Loucy (cell line): ENCODE data around the gene EVC.

Experiments
- H2AFZ ChIP-seq: fragments of 200-600 bp; sonication (generic); 2 replicates; pipeline ENCODE4 v1.6.0; 2016; ENCODE audit warnings: antibody characterized with exemption, mild to moderate bottlenecking, low read length, moderate library complexity
- H3F3A ChIP-seq: fragments of 200-600 bp; 2 replicates; pipeline ENCODE4 v1.6.0; 2016; ENCODE audit warnings: antibody characterized with exemption, low read depth, mild to moderate bottlenecking
- H3K27me3 ChIP-seq: fragments of 200-600 bp; sonication (generic); 2 replicates; pipeline ENCODE4 v1.6.1; 2014; ENCODE audit warnings: low read length, mild to moderate bottlenecking; ENCODE audit not compliant: insufficient read depth, poor library complexity, severe bottlenecking
- H3K36me3 ChIP-seq: fragments of 200-600 bp; sonication (generic); 2 replicates; pipeline ENCODE4 v1.6.1; 2016; ENCODE audit warnings: low read length; ENCODE audit not compliant: insufficient read depth
- H3K4me1 ChIP-seq: fragments of 200-600 bp; sonication (generic); 2 replicates; pipeline ENCODE4 v1.5.1; 2014; ENCODE audit warnings: low read length, mild to moderate bottlenecking; ENCODE audit not compliant: insufficient read depth, poor library complexity, severe bottlenecking
- H3K4me2 ChIP-seq: fragments of 200-600 bp; sonication (generic); 2 replicates; pipeline ENCODE4 v1.6.0; 2014; ENCODE audit warnings: antibody characterized with exemption, low read length, low read depth, mild to moderate bottlenecking; ENCODE audit not compliant: poor library complexity, severe bottlenecking
- H3K4me3 ChIP-seq: fragments of 200-600 bp; sonication (generic); 2 replicates; pipeline ENCODE4 v1.5.1; 2014; ENCODE audit warnings: low read length, mild to moderate bottlenecking, mixed read lengths; ENCODE audit not compliant: poor library complexity, severe bottlenecking
- H3K79me2 ChIP-seq: fragments of 200-600 bp; sonication (generic); 2 replicates; pipeline ENCODE4 v1.6.1; 2014; ENCODE audit warnings: low read length; ENCODE audit not compliant: insufficient read depth
- H3K9ac ChIP-seq: fragments of 200-600 bp; sonication (generic); 2 replicates; pipeline ENCODE4 v1.6.0; 2014; ENCODE audit warnings: mild to moderate bottlenecking, low read depth, low read length, moderate library complexity; ENCODE audit not compliant: poor library complexity, severe bottlenecking
- H3K9me2 ChIP-seq: fragments of 200-600 bp; sonication (generic); replicated peaks from 2 replicates; pipeline ENCODE4 v1.6.1; 2016; ENCODE audit warnings: low read depth, low read length, mixed read lengths
- H3K9me3 ChIP-seq: fragments of 200-600 bp; sonication (generic); 2 replicates; pipeline ENCODE4 v1.6.1; 2014; ENCODE audit warnings: mild to moderate bottlenecking, antibody characterized with exemption, low read length, low read depth; ENCODE audit not compliant: insufficient read depth
- H4K20me1 ChIP-seq: fragments of 200-600 bp; sonication (generic); 2 replicates; pipeline ENCODE4 v1.6.0; 2014; ENCODE audit warnings: antibody characterized with exemption, low read length, mild to moderate bottlenecking; ENCODE audit not compliant: insufficient read depth, poor library complexity, severe bottlenecking
- EZH2phosphoT487 ChIP-seq: fragments of 200-600 bp; IDR thresholded peaks from 2 replicates; pipeline ENCODE4 v1.6.1; 2018; ENCODE audit warnings: antibody characterized with exemption, mild to moderate bottlenecking, moderate library complexity, borderline replicate concordance
- TF ChIP-seq, protein P1 (sequence below): fragments of 200-600 bp; sonication (generic); conservative IDR thresholded peaks from 2 replicates; pipeline ENCODE4 v1.5.1; 2014; ENCODE audit warnings: mild to moderate bottlenecking, antibody characterized with exemption, low read length

The EVC gene

DNA sequence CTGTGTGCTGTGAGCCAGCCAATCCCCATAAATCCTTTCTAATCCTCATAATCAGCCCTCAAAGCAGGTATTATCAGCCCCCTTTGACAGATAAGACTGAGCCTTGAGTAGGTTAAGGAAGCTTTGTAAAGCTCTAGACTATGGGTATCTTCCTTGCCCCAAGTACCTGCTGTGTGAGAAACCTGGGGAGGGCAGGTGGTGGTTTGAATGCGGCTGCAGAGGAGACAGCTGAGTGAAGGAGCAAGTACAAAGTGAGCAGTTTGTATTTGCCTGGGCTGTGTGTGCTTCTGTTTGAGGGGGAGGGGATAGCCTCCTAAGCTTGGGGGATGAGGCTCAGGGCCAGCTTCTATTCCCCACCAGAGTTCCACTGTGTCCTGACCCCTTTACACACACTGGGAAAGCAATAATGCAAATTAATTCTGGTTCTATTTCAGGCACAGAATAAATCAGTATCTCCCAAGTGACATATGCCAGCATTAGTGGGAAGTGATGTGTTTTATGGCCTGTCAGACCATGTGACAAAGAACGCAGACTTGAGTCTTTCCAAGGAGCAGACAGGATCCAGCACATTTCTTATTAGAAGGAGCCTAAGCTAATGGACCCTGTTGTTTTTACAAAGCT lies 63.5 kb downstream of the EVC start:
- Histone ChIP-seq H3K9ac (no peak overlapping the region), H3K36me3 (no peaks in the 10 kb centered on the region), H4K20me1 (no peaks in the 10 kb centered on the region), H3K4me1 (no peaks in the 10 kb centered on the region), H3K9me3 (peaks cover 15% of the 10 kb centered on the region; the same call in 1 of the 2 replicates), H3K4me3 (no peak overlapping the region), H3K9me2 (no peaks in the 10 kb centered on the region), H3F3A (no peaks in the 10 kb centered on the region), H2AFZ (no peak overlapping the region), H3K79me2 (no peaks in the 10 kb centered on the region), H3K27me3 (no peaks in the 10 kb centered on the region), H3K4me2 (no peak overlapping the region)
- TF ChIP-seq, protein P1, sequence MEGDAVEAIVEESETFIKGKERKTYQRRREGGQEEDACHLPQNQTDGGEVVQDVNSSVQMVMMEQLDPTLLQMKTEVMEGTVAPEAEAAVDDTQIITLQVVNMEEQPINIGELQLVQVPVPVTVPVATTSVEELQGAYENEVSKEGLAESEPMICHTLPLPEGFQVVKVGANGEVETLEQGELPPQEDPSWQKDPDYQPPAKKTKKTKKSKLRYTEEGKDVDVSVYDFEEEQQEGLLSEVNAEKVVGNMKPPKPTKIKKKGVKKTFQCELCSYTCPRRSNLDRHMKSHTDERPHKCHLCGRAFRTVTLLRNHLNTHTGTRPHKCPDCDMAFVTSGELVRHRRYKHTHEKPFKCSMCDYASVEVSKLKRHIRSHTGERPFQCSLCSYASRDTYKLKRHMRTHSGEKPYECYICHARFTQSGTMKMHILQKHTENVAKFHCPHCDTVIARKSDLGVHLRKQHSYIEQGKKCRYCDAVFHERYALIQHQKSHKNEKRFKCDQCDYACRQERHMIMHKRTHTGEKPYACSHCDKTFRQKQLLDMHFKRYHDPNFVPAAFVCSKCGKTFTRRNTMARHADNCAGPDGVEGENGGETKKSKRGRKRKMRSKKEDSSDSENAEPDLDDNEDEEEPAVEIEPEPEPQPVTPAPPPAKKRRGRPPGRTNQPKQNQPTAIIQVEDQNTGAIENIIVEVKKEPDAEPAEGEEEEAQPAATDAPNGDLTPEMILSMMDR = no peak
- no peak for TF ChIP-seq EZH2phosphoT487

DNA sequence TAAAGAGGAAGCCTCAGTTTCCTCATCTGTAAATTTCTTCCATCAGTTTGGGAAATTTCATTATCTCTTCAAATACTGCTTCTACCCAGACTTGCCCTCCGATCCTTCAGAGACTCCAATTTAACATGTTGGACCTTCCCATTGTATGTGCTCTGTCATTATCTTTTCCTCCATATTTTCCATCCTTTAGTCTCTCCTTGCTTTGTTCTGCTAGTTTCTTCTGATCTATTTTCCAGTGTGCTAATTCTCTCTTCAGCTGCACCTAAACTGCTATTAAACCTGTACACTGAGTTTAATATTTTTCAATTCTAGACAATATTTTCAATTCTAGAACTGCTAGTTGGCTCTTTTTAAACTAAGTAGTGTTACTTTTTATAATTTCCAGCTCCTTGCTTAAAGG lies 65.5 kb downstream of the EVC start:
- Histone ChIP-seq H3K36me3 (no peaks in the 10 kb centered on the region), H2AFZ (no peak overlapping the region), H3K4me3 (no peak overlapping the region), H3K9me3 (peaks cover 7% of the 10 kb centered on the region; the same call in 1 of the 2 replicates), H3F3A (no peaks in the 10 kb centered on the region), H4K20me1 (no peaks in the 10 kb centered on the region), H3K4me1 (no peaks in the 10 kb centered on the region), H3K27me3 (no peaks in the 10 kb centered on the region), H3K9me2 (no peaks in the 10 kb centered on the region), H3K9ac (no peak overlapping the region), H3K79me2 (no peaks in the 10 kb centered on the region), H3K4me2 (no peak overlapping the region)
- TF ChIP-seq EZH2phosphoT487 = no peak
- TF ChIP-seq, protein P1 = no peak

DNA sequence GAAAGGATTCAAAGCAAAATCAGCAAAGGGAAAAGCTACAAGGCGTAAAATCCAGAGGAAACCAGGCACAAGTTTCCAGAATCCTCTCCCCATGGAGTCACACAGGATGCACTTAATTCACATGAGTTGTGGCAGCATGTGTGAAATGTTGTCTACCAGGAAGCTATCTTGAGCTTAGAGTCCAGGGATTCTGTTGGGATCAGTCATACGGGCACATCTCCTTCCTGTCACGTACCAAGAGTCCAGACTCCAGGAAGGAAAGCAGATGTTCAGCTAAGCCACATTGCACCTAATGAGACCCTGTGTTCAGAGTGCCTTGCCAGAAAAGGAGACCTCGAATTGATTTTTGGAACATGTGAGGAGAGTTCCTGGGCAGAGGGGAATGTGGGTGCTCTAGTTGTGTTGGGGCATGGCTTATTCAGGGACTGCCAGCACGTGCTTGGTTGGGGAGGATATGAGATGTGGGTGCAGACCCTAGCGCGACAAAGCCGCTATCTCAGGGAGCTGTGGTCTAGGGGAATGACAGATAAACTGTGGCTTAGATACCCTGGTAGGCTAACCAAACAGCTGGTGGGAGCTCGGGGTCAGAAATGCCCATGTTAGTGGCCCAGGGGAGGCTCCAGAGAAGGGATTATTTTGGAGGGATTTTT lies 70.0 kb downstream of the EVC start:
- Histone ChIP-seq H3K9me3 (peaks cover 7% of the 10 kb centered on the region; the same call in 1 of the 2 replicates), H3K9ac (no peak overlapping the region), H2AFZ (no peak overlapping the region), H3K4me2 (no peak overlapping the region), H3K4me1 (no peaks in the 10 kb centered on the region), H3K9me2 (no peaks in the 10 kb centered on the region), H3F3A (no peaks in the 10 kb centered on the region), H3K27me3 (no peaks in the 10 kb centered on the region), H3K4me3 (no peak overlapping the region), H4K20me1 (no peaks in the 10 kb centered on the region), H3K79me2 (no peaks in the 10 kb centered on the region), H3K36me3 (no peaks in the 10 kb centered on the region)
- no peak for TF ChIP-seq EZH2phosphoT487
- TF ChIP-seq, protein P1 = no peak
